Diencephalon (tissue), 1 donor: ENCODE data around the gene TAS2R43. TPM values are rescaled to one million over a fixed set of nuclear protein-coding genes. Genes with fewer than 3 reads are reported as not detected.

Experiments
- small RNA-seq: library from RNA; depleted of rRNA; stranded (forward); fragments of <200 nt; gene quantifications from one replicate; pipeline ENCODE3, GENCODE V24; 2014
- total RNA-seq: library from RNA; depleted of rRNA; stranded (reverse); fragments of >200 nt; gene quantifications from one replicate; pipeline ENCODE4 v1.2.3, GENCODE V29; 2014

Gene TAS2R43
- 5.5 TPM for total RNA-seq

GRCh38 chr12:11092128-11092527 lies at the start of gene TAS2R43:
TSS of gene TAS2R43 (minus strand) at chr12:11092313. CDS start at chr12:11092229, 84 bp downstream.

DNA sequence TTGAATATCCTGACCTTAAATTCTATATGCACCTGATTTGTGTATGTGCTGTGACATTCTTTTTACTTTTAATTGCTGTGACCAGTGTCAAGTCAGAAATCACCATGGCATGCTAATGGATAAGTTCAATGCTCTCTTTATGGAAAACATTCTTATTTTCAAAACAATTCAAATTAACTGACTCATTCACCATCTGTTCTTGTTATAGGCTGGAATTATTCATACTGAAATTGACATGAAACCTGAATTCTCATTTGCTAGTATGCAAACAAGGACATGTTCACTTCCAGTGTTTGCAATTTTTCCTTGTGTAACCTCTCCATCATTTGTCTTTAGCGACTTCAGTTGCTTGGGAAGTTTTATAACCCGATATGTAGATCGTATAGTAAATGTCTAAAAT lies 42.2 kb upstream of the TAS2R43 start, which contains the start of gene TAS2R30:
TSS of gene TAS2R30 (minus strand) at position 340 of the 400 bp plus-strand sequence. CDS start 400 bp downstream, outside the sequence.

GRCh38 chr12:11062194-11062593 lies 29.9 kb downstream of the TAS2R43 start, which contains the start of gene TAS2R46:
TSS of gene TAS2R46 (minus strand) at chr12:11062294. CDS start at chr12:11062294, 0 bp downstream.

Small RNA genes lying within 50 kb of the gene (small RNA-seq; reads per million reads assigned to genes)
- not detected for gene AC018630.1

Other genes with a start within 250 kb of the TAS2R43 start
- gene PRR4, start 242.8 kb downstream of the TAS2R43 start, total RNA-seq = 6.0 TPM
- 63.4 TPM for gene PRH1, start 208.1 kb downstream of the TAS2R43 start, total RNA-seq
- 4.8 TPM for gene TAS2R13, start 182.8 kb downstream of the TAS2R43 start, total RNA-seq
- 0.92 TPM for gene PRH2, start 163.1 kb downstream of the TAS2R43 start, total RNA-seq
- gene TAS2R14, start 153.1 kb downstream of the TAS2R43 start, total RNA-seq = 9.5 TPM
- 7.6 TPM for gene TAS2R50, start 105.4 kb downstream of the TAS2R43 start, total RNA-seq
- gene TAS2R20, start 94.0 kb downstream of the TAS2R43 start, total RNA-seq = 10.4 TPM
- 7.6 TPM for gene TAS2R19, start 69.7 kb downstream of the TAS2R43 start, total RNA-seq
- 8.1 TPM for gene TAS2R31, start 60.9 kb downstream of the TAS2R43 start, total RNA-seq
- 3.2 TPM for gene TAS2R46, start 30.0 kb downstream of the TAS2R43 start, total RNA-seq
- 9.5 TPM for gene TAS2R30, start 42.3 kb upstream of the TAS2R43 start, total RNA-seq
- gene SMIM10L1, start 78.9 kb upstream of the TAS2R43 start, total RNA-seq = 15.5 TPM
- gene TAS2R42, start 94.6 kb upstream of the TAS2R43 start, total RNA-seq = not detected
- not detected for gene PRB3, start 177.4 kb upstream of the TAS2R43 start, total RNA-seq
- gene PRB4, start 218.1 kb upstream of the TAS2R43 start, total RNA-seq = not detected